H9 (cell line): ENCODE results near the gene DTHD1. TPM values are rescaled to one million over a fixed set of nuclear protein-coding genes. Genes with fewer than 3 reads are reported as not detected.

Experiments used
- DNase-seq: peaks from one replicate; pipeline ENCODE4 v3.0.0-alpha.2; 2017
- H2AFZ ChIP-seq: one replicate; pipeline ENCODE4 v1.6.1; 2013; ENCODE audit warnings: mild to moderate bottlenecking, low read length, control low read depth, moderate library complexity
- H2AK5ac ChIP-seq: 2 replicates; pipeline ENCODE4 v1.6.1; 2013; ENCODE audit warnings: low read length, control low read depth, mixed read lengths; ENCODE audit not compliant: insufficient read length
- H2BK120ac ChIP-seq: one replicate; pipeline ENCODE4 v1.6.1; 2013; ENCODE audit warnings: low read depth, mild to moderate bottlenecking, low read length, control low read depth, inconsistent platforms; ENCODE audit not compliant: poor library complexity, severe bottlenecking
- H2BK12ac ChIP-seq: 2 replicates; pipeline ENCODE4 v1.6.1; 2013; ENCODE audit warnings: low read length, control low read depth, mixed read lengths, low read depth; ENCODE audit not compliant: insufficient read length
- H2BK15ac ChIP-seq: 2 replicates; pipeline ENCODE4 v1.6.1; 2013; ENCODE audit warnings: low read depth, low read length, control low read depth
- H2BK20ac ChIP-seq: one replicate; pipeline ENCODE4 v1.6.1; 2013; ENCODE audit warnings: low read depth, mild to moderate bottlenecking, low read length, control low read depth, inconsistent platforms; ENCODE audit not compliant: poor library complexity, severe bottlenecking
- H2BK5ac ChIP-seq: 2 replicates; pipeline ENCODE4 v1.6.1; 2013; ENCODE audit warnings: low read length, control low read depth, mixed read lengths; ENCODE audit not compliant: insufficient read length
- H3K14ac ChIP-seq: 2 replicates; pipeline ENCODE4 v1.6.1; 2013; ENCODE audit warnings: low read length, control low read depth; ENCODE audit not compliant: insufficient read depth
- H3K18ac ChIP-seq: 2 replicates; pipeline ENCODE4 v1.6.1; 2013; ENCODE audit warnings: low read depth, mild to moderate bottlenecking, mixed read lengths, low read length, control low read depth; ENCODE audit not compliant: insufficient read length
- H3K23ac ChIP-seq: 2 replicates; pipeline ENCODE4 v1.6.1; 2013; ENCODE audit warnings: low read length, control low read depth, mixed read lengths, low read depth; ENCODE audit not compliant: insufficient read length
- H3K23me2 ChIP-seq: 2 replicates; pipeline ENCODE4 v1.6.1; 2013; ENCODE audit warnings: low read depth, mild to moderate bottlenecking, mixed read lengths, low read length, control low read depth; ENCODE audit not compliant: insufficient read length, poor library complexity, severe bottlenecking
- H3K27ac ChIP-seq: 2 replicates; pipeline ENCODE4 v1.5.1; 2013; ENCODE audit warnings: low read length, control low read depth, mixed read lengths, low read depth; ENCODE audit not compliant: insufficient read length
- H3K27me3 ChIP-seq: 2 replicates; pipeline ENCODE4 v1.6.1; 2013; ENCODE audit warnings: low read length, control low read depth, inconsistent platforms; ENCODE audit not compliant: insufficient read depth
- H3K4ac ChIP-seq: 2 replicates; pipeline ENCODE4 v1.6.1; 2013; ENCODE audit warnings: low read depth, mild to moderate bottlenecking, control low read depth, inconsistent platforms, low read length, moderate library complexity
- H3K4me1 ChIP-seq: 2 replicates; pipeline ENCODE4 v1.6.1; 2013; ENCODE audit warnings: low read length, control low read depth, inconsistent platforms; ENCODE audit not compliant: insufficient read depth
- H3K4me2 ChIP-seq: 2 replicates; pipeline ENCODE4 v1.6.1; 2013; ENCODE audit warnings: low read length, control low read depth, mixed read lengths; ENCODE audit not compliant: insufficient read length, insufficient read depth
- H3K56ac ChIP-seq: 2 replicates; pipeline ENCODE4 v1.6.1; 2013; ENCODE audit warnings: low read depth, mild to moderate bottlenecking, mixed read lengths, low read length, control low read depth; ENCODE audit not compliant: insufficient read length
- H3K79me1 ChIP-seq: 2 replicates; pipeline ENCODE4 v1.6.1; 2013; ENCODE audit warnings: low read depth, mild to moderate bottlenecking, moderate library complexity, low read length, control low read depth, inconsistent platforms; ENCODE audit not compliant: insufficient read depth, poor library complexity, severe bottlenecking
- H3K79me2 ChIP-seq: 2 replicates; pipeline ENCODE4 v1.6.1; 2013; ENCODE audit warnings: low read length, control low read depth, inconsistent platforms; ENCODE audit not compliant: insufficient read depth
- H3K9ac ChIP-seq: 2 replicates; pipeline ENCODE4 v1.6.1; 2013; ENCODE audit warnings: low read length, control low read depth, mixed read lengths; ENCODE audit not compliant: insufficient read length; ENCODE audit errors: extremely low read depth
- H3K9me3 ChIP-seq: one replicate; pipeline ENCODE4 v1.6.1; 2013; ENCODE audit warnings: low read depth, low read length, inconsistent platforms; ENCODE audit not compliant: control insufficient read depth
- H3T11ph ChIP-seq: one replicate; pipeline ENCODE4 v1.6.1; 2013; ENCODE audit warnings: mild to moderate bottlenecking, low read length, control low read depth, inconsistent platforms
- H4K20me1 ChIP-seq: one replicate; pipeline ENCODE4 v1.6.1; 2013; ENCODE audit not compliant: control insufficient read depth, insufficient read length, insufficient read depth
- H4K5ac ChIP-seq: 2 replicates; pipeline ENCODE4 v1.6.1; 2013; ENCODE audit warnings: low read depth, mild to moderate bottlenecking, mixed read lengths, low read length, control low read depth; ENCODE audit not compliant: insufficient read length
- H4K8ac ChIP-seq: replicated peaks from 2 replicates; pipeline ENCODE4 v1.6.1; 2013; ENCODE audit warnings: low read length, control low read depth, mixed read lengths, low read depth; ENCODE audit not compliant: insufficient read length
- H4K91ac ChIP-seq: 2 replicates; pipeline ENCODE4 v1.6.1; 2013; ENCODE audit warnings: low read depth, mild to moderate bottlenecking, moderate library complexity, mixed read lengths, low read length, control low read depth; ENCODE audit not compliant: insufficient read length
- H3K27ac Mint-ChIP-seq, 3 experiments: 2 replicates in 2 of 3; 3 replicates in 1 of 3; pipeline ENCODE4 v1.8.0; 2020 to 2021; ENCODE audit warnings: mixed read lengths in 3 of 3, mild to moderate bottlenecking in 1 of 3, moderate library complexity in 1 of 3
- H3K27me3 Mint-ChIP-seq: 2 replicates; pipeline ENCODE4 v1.8.0; 2021; ENCODE audit warnings: low read depth, mild to moderate bottlenecking, moderate library complexity, mixed read lengths
- H3K36me3 Mint-ChIP-seq, 3 experiments: 2 replicates in 2 of 3; 3 replicates in 1 of 3; pipeline ENCODE4 v1.8.0; 2020 to 2021; ENCODE audit warnings: low read depth in 3 of 3, mixed read lengths in 3 of 3; ENCODE audit not compliant: insufficient read depth in 1 of 3
- H3K4me1 Mint-ChIP-seq, 2 experiments: 2 replicates each; pipeline ENCODE4 v1.8.0; 2020; ENCODE audit warnings: mixed read lengths in 2 of 2
- H3K4me3 Mint-ChIP-seq, 2 experiments: 2 replicates in 1 of 2; 3 replicates in 1 of 2; pipeline ENCODE4 v1.8.0; 2020 to 2021; ENCODE audit warnings: mild to moderate bottlenecking in 2 of 2, mixed read lengths in 2 of 2, moderate library complexity in 1 of 2
- H3K9me3 Mint-ChIP-seq, 2 experiments: 2 replicates in 1 of 2; 3 replicates in 1 of 2; pipeline ENCODE4 v1.8.0; 2020; ENCODE audit warnings: mild to moderate bottlenecking in 2 of 2, mixed read lengths in 2 of 2, moderate library complexity in 1 of 2
- CTCF ChIP-seq: fragments of 200-600 bp; sonication (generic); conservative IDR thresholded peaks from 3 replicates; pipeline ENCODE4 v1.8.0; 2021; ENCODE audit warnings: antibody characterized with exemption, mild to moderate bottlenecking
- WGBS: extraction: QIAGEN DNeasy Blood & Tissue Kit; methylation state at CpG from one replicate; pipeline ENCODE4 v1.1.7; 2013; ENCODE audit warnings: missing lambda C conversion rate, low lambda C conversion rate, mixed read lengths; ENCODE audit not compliant: insufficient read length; ENCODE audit errors: extremely low coverage; 5-methylcytosine and 5-hydroxymethylcytosine counted together
- total RNA-seq: library from RNA; stranded (reverse); gene quantifications from 2 replicates; pipeline ENCODE4 v1.2.1, GENCODE V29; 2021

Gene DTHD1
- total RNA-seq, 1 experiment from 2014 or later: not detected

- no peak overlapping the region for H3K4ac ChIP-seq
- Mint-ChIP-seq H3K27ac (no peak overlapping the region), H3K4me3 (no peak overlapping the region), H3K27me3 (no peaks in the 10 kb centered on the region; the same call in 1 of the 2 replicates), H3K9me3 (no peaks in the 10 kb centered on the region), H3K36me3 (no peaks in the 10 kb centered on the region), H3K4me1 (no peaks in the 10 kb centered on the region)
- H4K8ac ChIP-seq: no peak overlapping the region
- no peak overlapping the region for H2BK15ac ChIP-seq
- no peak for DNase-seq
- no peak overlapping the region for H3K9ac ChIP-seq
- no peak overlapping the region for H4K5ac ChIP-seq
- H2AFZ ChIP-seq: no peak overlapping the region
- no peak overlapping the region for H3K23ac ChIP-seq
- no peak overlapping the region for H2BK120ac ChIP-seq
- no peak overlapping the region for H2BK20ac ChIP-seq
- no peak overlapping the region for H3K27ac ChIP-seq
- H3K23me2 ChIP-seq: no peaks in the 10 kb centered on the region
- H4K91ac ChIP-seq: no peak overlapping the region
- no peak overlapping the region for H2BK5ac ChIP-seq
- no peaks in the 10 kb centered on the region for H3K27me3 ChIP-seq
- WGBS: no CpG with 5 or more reads among the region's 2 CpGs
- no peak overlapping the region for H2AK5ac ChIP-seq
- H3T11ph ChIP-seq: no peak overlapping the region
- H3K79me2 ChIP-seq: no peaks in the 10 kb centered on the region
- H3K9me3 ChIP-seq: no peaks in the 10 kb centered on the region
- H4K20me1 ChIP-seq: no peaks in the 10 kb centered on the region
- no peak for TF ChIP-seq CTCF
- H3K4me1 ChIP-seq: no peaks in the 10 kb centered on the region
- H3K18ac ChIP-seq: no peak overlapping the region
- no peak overlapping the region for H3K56ac ChIP-seq
- H2BK12ac ChIP-seq: no peak overlapping the region
- H3K4me2 ChIP-seq: no peak overlapping the region
- no peaks in the 10 kb centered on the region for H3K79me1 ChIP-seq
- H3K14ac ChIP-seq: no peak overlapping the region
Observed at GRCh38 chr4:36301127-36301526, 19.7 kb downstream of the DTHD1 start.
